Common myeloid progenitor, CD34-positive (primary cell): ENCODE results near the gene TMEM95.

Experiments used
- CTCF ChIA-PET: fragments of 350-600 bp; sonication (Branson Sonifier 250); formaldehyde crosslinking; loops from one replicate; lab custom pipeline; 2021; ENCODE audit warnings: antibody characterized with exemption; lab: Charles Lee
- POLR2A ChIA-PET: fragments of 350-600 bp; sonication (Branson Sonifier 250); formaldehyde crosslinking; loops from one replicate; lab custom pipeline; 2021; ENCODE audit warnings: antibody characterized with exemption; lab: Charles Lee
- DNase-seq, 3 donors: peaks; one replicate each; pipeline versions ENCODE4 v3.0.0 to v3.0.0-alpha.2; 2013
- H3K27ac ChIP-seq, 2 experiments: 1 replicate in 1 of 2; 2 replicates in 1 of 2; pipeline ENCODE4 v1.7.0; 2013; ENCODE audit warnings: inconsistent platforms in 2 of 2, low read length in 2 of 2, mild to moderate bottlenecking in 2 of 2, low read depth in 1 of 2, moderate library complexity in 1 of 2; ENCODE audit not compliant: severe bottlenecking in 2 of 2, insufficient read depth in 1 of 2, poor library complexity in 1 of 2
- H3K27me3 ChIP-seq, 5 experiments: replicated peaks in 2 of 5; 1 replicate in 3 of 5; 2 replicates in 2 of 5; pipeline versions ENCODE4 v1.6.1 to v1.7.0; 2013; ENCODE audit warnings: low read length in 4 of 5, mild to moderate bottlenecking in 2 of 5, moderate library complexity in 2 of 5, inconsistent platforms in 1 of 5; ENCODE audit not compliant: insufficient read depth in 5 of 5, control insufficient read depth in 4 of 5
- H3K36me3 ChIP-seq, 4 experiments: 1 replicate in 2 of 4; 2 replicates in 2 of 4; pipeline versions ENCODE4 v1.6.1 to v1.7.0; 2013; ENCODE audit warnings: low read length in 3 of 4, control low read depth in 1 of 4, mild to moderate bottlenecking in 1 of 4; ENCODE audit not compliant: control insufficient read depth in 4 of 4, insufficient read depth in 4 of 4
- H3K4me1 ChIP-seq, 4 experiments: 1 replicate in 3 of 4; 2 replicates in 1 of 4; pipeline versions ENCODE4 v1.6.1 to v1.7.1; 2013; ENCODE audit warnings: low read length in 3 of 4, mild to moderate bottlenecking in 3 of 4, control low read depth in 1 of 4, inconsistent platforms in 1 of 4, moderate library complexity in 1 of 4; ENCODE audit not compliant: control insufficient read depth in 4 of 4, insufficient read depth in 4 of 4; ENCODE audit errors: control extremely low read depth in 1 of 4
- H3K4me3 ChIP-seq, 7 experiments: 1 replicate in 4 of 7; 2 replicates in 3 of 7; pipeline versions ENCODE4 v1.5.1 to v1.7.0; 2013; ENCODE audit warnings: mild to moderate bottlenecking in 7 of 7, low read length in 6 of 7, moderate library complexity in 6 of 7, inconsistent platforms in 2 of 7, low read depth in 2 of 7, control low read depth in 1 of 7; ENCODE audit not compliant: insufficient read depth in 4 of 7, control insufficient read depth in 1 of 7; ENCODE audit errors: extremely low read depth in 1 of 7
- H3K9me3 ChIP-seq, 5 experiments: 1 replicate in 4 of 5; 2 replicates in 1 of 5; pipeline versions ENCODE4 v1.6.1 to v1.7.1; 2013; ENCODE audit warnings: low read length in 4 of 5, mild to moderate bottlenecking in 2 of 5, inconsistent platforms in 1 of 5, low read depth in 1 of 5, moderate library complexity in 1 of 5; ENCODE audit not compliant: control insufficient read depth in 4 of 5, insufficient read depth in 2 of 5; ENCODE audit errors: control extremely low read depth in 1 of 5
- WGBS: methylation state at CpG from one replicate; pipeline ENCODE4 v1.1.5; 2013; ENCODE audit not compliant: insufficient coverage; 5-methylcytosine and 5-hydroxymethylcytosine counted together

TMEM95 gene

DNA sequence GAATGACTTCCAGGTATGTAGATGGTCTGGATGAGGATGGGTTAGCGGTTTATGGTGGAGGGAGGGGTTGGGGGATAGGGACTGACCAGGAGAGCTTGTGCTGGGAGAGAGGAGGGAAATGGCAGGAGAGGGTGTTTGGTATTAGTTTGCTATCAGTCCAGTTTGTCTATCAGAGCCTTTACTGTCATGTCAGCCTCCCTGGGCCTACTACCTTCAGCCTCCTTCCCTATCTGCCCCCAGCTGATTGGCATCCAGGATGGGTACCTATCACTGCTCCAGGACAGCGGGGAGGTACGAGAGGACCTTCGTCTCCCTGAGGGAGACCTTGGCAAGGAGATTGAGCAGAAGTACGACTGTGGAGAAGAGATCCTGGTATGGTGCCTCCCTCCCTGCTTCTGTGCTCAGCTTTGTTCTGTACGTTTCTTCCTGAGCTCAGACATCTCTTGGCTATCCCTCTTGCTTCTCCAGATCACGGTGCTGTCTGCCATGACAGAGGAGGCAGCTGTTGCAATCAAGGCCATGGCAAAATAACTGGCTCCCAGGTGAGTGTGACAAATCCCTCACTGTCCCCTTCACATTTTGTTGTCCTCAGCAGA, 43.7 kb upstream of the TMEM95 start:
- peak overlapping the region in 1 of 2 experiments; percentile 35 for H3K27ac ChIP-seq
- 98% methylated on average over 7 of the region's 7 CpGs for WGBS
- peaks cover 17 to 50% (median 40%) of the 10 kb centered on the region in 4 experiments for H3K36me3 ChIP-seq
- DNase-seq, result no peak
- CTCF ChIA-PET, result interaction anchor here (0.6 to 2.3 kb wide), 4 partner anchors 8 to 95 kb away, joined by 3 to 8 read pairs (median 4); partner anchors contain the start of gene ACAP1
- no peak overlapping the region for H3K4me3 ChIP-seq
- POLR2A ChIA-PET, result no interaction called here
- no peaks in the 10 kb centered on the region for H3K27me3 ChIP-seq
- peaks cover 16 to 53% (median 39%) of the 10 kb centered on the region in 4 experiments for H3K4me1 ChIP-seq
- no peaks in the 10 kb centered on the region for H3K9me3 ChIP-seq

DNA sequence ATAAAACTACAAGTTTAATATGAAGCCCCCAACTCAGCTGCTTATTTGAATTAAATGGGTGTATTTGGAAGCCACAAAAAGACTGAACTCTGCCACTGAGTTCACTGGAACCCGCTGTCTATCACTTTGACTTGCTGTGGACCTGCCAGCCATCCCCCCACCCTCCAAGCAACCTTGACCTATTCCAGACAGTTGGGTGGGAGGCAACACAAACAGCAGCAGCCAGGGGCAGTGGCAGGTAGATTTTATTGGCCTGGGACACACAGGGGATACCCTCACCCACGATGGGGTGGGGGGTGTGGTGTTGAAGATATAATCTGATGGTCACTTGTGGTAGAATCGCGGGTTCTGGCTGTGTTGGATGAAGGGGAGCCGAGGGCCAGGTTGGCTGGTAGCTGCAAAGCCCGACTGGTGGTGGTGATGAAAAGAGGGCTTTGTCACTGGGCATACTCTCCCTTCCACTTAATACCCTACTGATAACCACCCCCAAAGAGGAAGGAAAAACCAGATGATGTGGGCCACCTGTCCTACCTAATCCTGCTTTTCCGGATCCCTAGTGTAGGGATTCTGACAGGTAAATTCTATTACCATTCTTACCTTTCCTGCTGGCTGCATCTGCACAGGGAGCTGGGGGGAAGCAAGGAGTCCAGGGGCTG, 42.4 kb upstream of the TMEM95 start:
- Histone ChIP-seq H3K27me3 (no peaks in the 10 kb centered on the region), H3K4me1 (peaks cover 16 to 51% (median 37%) of the 10 kb centered on the region in 4 experiments), H3K27ac (no peak overlapping the region), H3K9me3 (no peaks in the 10 kb centered on the region), H3K36me3 (peaks cover 17 to 56% (median 49%) of the 10 kb centered on the region in 4 experiments), H3K4me3 (no peak overlapping the region)
- CTCF ChIA-PET, result interaction anchor here (0.8 to 2.5 kb wide), 6 partner anchors 11 to 38 kb away, joined by 3 to 8 read pairs (median 4); no protein-coding TSS in a partner anchor
- DNase-seq, result no peak
- WGBS, result 33% methylated on average over 1 of the region's 7 CpGs
- POLR2A ChIA-PET, result interaction anchor here (1.0 kb wide), 1 partner anchor 24 kb away, joined by 3 read pairs; the partner anchor contains the start of gene ACAP1

GRCh38 chr17:7313088-7313889, 41.7 kb upstream of the TMEM95 start:
- 95% methylated on average over 6 of the region's 7 CpGs for WGBS

GRCh38 chr17:7313890-7314718, 40.9 kb upstream of the TMEM95 start:
- WGBS, result 49% methylated on average over 7 of the region's 9 CpGs
- H3K36me3 ChIP-seq, result peaks cover 24 to 71% (median 62%) of the 10 kb centered on the region in 4 experiments
- no peaks in the 10 kb centered on the region for H3K9me3 ChIP-seq
- CTCF ChIA-PET, result interaction anchor here (0.8 to 2.5 kb wide), 8 partner anchors 8 to 72 kb away, joined by 3 to 11 read pairs (median 4); no protein-coding TSS in a partner anchor
- no peaks in the 10 kb centered on the region for H3K27me3 ChIP-seq
- peak overlapping the region; percentile 53 to 92 (median 74) for H3K4me3 ChIP-seq
- H3K27ac ChIP-seq, result peak overlapping the region; percentile 62 to 79
- POLR2A ChIA-PET, result interaction anchor here (0.5 to 1.2 kb wide), 3 partner anchors 22 to 189 kb away, joined by 3 to 6 read pairs (median 6); partner anchors contain the start of genes ACAP1 and TMEM256
- H3K4me1 ChIP-seq, result peaks cover 16 to 50% (median 33%) of the 10 kb centered on the region in 4 experiments
- DNase-seq, result peak in 2 of 3 donors; percentile 39 to 50

More at GRCh38 chr17:7313088-7313889, 41.7 kb upstream of the TMEM95 start:
- H3K9me3 ChIP-seq, result no peaks in the 10 kb centered on the region
- peaks cover 20 to 63% (median 55%) of the 10 kb centered on the region in 4 experiments for H3K36me3 ChIP-seq
- H3K4me1 ChIP-seq, result peaks cover 16 to 51% (median 37%) of the 10 kb centered on the region in 4 experiments
- no peak overlapping the region for H3K27ac ChIP-seq
- H3K4me3 ChIP-seq, result peak overlapping the region in 1 of 7 experiments; percentile 74
- ChIA-PET CTCF (interaction anchor here (0.8 to 2.5 kb wide), 10 partner anchors 9 to 38 kb away, joined by 3 to 11 read pairs (median 4); no protein-coding TSS in a partner anchor), POLR2A (interaction anchor here (0.5 to 1.2 kb wide), 3 partner anchors 23 to 190 kb away, joined by 3 to 6 read pairs (median 6); partner anchors contain the start of genes ACAP1 and TMEM256)
- peak in 2 of 3 donors; percentile 42 to 47 for DNase-seq
- H3K27me3 ChIP-seq, result no peaks in the 10 kb centered on the region

DNA sequence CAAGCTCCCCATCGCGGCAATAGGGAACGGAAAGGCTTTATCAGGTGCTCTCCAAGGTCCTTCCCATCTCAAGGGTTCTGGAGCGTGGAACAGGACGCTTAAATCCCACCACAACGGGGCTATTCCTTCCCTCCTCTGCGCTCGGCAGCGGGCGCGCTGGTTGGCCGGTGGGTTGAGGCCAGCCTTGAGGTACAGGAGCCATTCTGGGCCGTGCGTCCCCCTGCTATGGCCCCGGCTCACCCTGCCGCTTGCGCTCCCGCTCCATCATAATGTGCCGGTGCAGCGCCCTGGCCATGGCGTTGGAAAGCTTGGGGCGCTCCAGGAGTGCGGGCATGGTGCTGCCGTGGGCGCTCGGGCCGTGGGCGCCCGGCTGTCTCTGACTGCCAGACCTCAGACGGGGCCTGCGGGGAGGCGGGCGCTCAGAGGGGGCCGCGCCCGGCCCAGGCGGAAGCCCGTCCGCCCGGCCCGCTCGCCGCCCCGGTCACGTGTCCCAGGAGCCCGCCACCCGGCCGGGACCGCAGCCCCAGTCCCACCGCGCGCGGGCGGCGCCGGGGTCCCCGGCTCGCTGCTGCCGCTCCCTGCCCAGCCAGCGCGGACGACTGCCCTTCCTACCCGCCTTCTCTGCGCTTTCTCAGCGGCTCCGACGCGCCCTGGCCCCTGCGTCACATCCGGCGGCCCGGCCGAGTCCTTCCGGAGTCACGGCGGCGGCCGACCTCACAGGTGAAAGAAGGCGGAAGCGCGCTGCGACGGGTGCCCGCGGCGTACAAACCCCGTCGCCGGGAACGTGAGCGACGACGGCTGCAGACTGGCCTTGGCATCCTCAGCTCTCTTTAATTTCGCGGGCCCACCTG, 40.0 kb upstream of the TMEM95 start, which contains the start of gene GPS2:
TSS of gene GPS2 (minus strand) at position 642 of the 851 bp plus-strand sequence. CDS start at position 334, 308 bp downstream.
- H3K27ac ChIP-seq, result peak within 1 kb of the TSS; percentile 62 to 79
- peaks cover 10 to 41% (median 25%) of the 10 kb centered on the region in 4 experiments for H3K4me1 ChIP-seq
- DNase-seq, result peak; percentile 87 to 94 (median 92)
- ChIA-PET CTCF (interaction anchor here (1.1 to 2.5 kb wide), 7 partner anchors 10 to 94 kb away, joined by 3 to 11 read pairs (median 4); partner anchors contain the start of gene TMEM95), POLR2A (interaction anchor here (0.6 kb wide), 1 partner anchor 153 kb away, joined by 3 read pairs; no protein-coding TSS in a partner anchor)
- H3K27me3 ChIP-seq, result no peaks in the 10 kb centered on the region
- peak within 1 kb of the TSS; percentile 53 to 92 (median 74) for H3K4me3 ChIP-seq
- peaks cover 21 to 66% (median 56%) of the 10 kb centered on the region in 4 experiments for H3K36me3 ChIP-seq
- no peaks in the 10 kb centered on the region for H3K9me3 ChIP-seq
- under 1% methylated on average over 86 of the region's 95 CpGs for WGBS
